Measurements from ENCODE around the gene MMP24OS.
"Not testable (repeated sequence)": the region's sequence is repeated elsewhere in the genome, so short reads cannot be mapped to it uniquely, and the experiment has no call there.

MMP24OS gene

GRCh38 chr20:35317416-35318210 is 39.7 kb upstream of the MMP24OS start:
- Histone ChIP-seq H3K4me3 (ENCODE audit: low read depth, low read length) (no peak overlapping the region), H3K9me3 (ENCODE audit: control insufficient read depth, insufficient read depth, low read length) (no peaks in the 10 kb centered on the region), H3K4me1 (ENCODE audit: control insufficient read depth, insufficient read depth, low read length) (peaks cover 25% of the 10 kb centered on the region), H3K9ac (ENCODE audit: low read depth, low read length) (no peak overlapping the region), H3K27ac (ENCODE audit: low read depth, low read length) (no peak overlapping the region), H3K36me3 (ENCODE audit: control insufficient read depth, insufficient read depth, low read length) (0 out of 2 replicates have a peak, but pooled peaks cover 4% of the 10 kb centered on the region), H3K27me3 (ENCODE audit: control insufficient read depth, insufficient read depth, low read length) (no peaks in the 10 kb centered on the region)

GRCh38 chr20:35316086-35316485 is 38.2 kb upstream of the MMP24OS start:
- Histone ChIP-seq H3K9me3 (ENCODE audit: control insufficient read depth, insufficient read depth, low read length) (no peaks in the 10 kb centered on the region), H3K36me3 (ENCODE audit: control insufficient read depth, insufficient read depth, low read length) (0 out of 2 replicates have a peak, but pooled peaks cover 4% of the 10 kb centered on the region), H3K4me1 (ENCODE audit: control insufficient read depth, insufficient read depth, low read length) (peaks cover 36% of the 10 kb centered on the region), H3K27ac (ENCODE audit: low read depth, low read length) (no peak overlapping the region), H3K9ac (ENCODE audit: low read depth, low read length) (no peak overlapping the region), H3K27me3 (ENCODE audit: control insufficient read depth, insufficient read depth, low read length) (no peaks in the 10 kb centered on the region), H3K4me3 (ENCODE audit: low read depth, low read length) (no peak overlapping the region)

GRCh38 chr20:35315632-35316020 is 37.7 kb upstream of the MMP24OS start:
- H3K36me3 ChIP-seq (ENCODE audit: control insufficient read depth, insufficient read depth, low read length); H3K27ac ChIP-seq (ENCODE audit: low read depth, low read length); H3K27me3 ChIP-seq (ENCODE audit: control insufficient read depth, insufficient read depth, low read length); H3K9ac ChIP-seq (ENCODE audit: low read depth, low read length); H3K4me3 ChIP-seq (ENCODE audit: low read depth, low read length); H3K9me3 ChIP-seq (ENCODE audit: control insufficient read depth, insufficient read depth, low read length): not testable (repeated sequence)
- peaks cover 31% of the 10 kb centered on the region for H3K4me1 ChIP-seq (ENCODE audit: control insufficient read depth, insufficient read depth, low read length)

DNA sequence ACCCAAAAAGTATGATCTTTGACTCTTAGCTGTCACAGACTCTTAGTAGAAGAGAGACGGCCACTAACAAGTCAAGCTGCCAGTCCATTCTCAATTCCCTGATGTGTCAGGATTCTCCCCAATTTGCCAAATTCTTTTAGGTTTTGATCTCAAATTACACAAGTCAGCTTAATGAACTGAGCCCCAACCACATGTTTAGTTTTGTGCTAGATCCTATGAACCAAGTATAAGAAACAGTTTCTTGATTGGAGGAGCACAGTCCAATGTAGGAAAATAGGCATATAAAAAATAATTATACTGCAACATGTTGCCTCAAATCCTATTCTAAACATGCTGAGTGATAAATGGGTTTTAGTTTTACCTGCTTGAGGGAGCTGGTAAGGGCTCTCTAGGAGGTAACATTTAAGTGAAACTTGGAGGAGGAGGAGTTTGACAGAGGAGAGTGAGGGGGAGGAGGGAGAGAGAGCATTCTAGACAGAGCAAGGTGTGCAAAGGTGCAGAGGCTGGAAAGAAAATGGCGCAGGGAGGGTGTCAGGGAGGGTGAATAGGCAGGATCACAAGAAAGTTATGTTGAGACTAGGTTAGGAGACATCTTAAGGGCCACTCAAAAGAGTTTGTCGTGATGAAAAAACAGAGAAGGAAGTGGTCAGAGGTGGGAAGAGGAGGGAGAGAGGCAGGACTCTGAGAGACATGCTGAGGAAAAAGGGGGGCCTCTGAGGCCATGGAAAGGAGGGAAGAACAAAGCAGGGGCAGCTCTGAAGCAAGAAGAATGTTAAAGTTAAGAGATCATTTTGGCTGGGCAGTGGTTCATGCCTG is 37.1 kb upstream of the MMP24OS start:
- no peak overlapping the region for H3K27ac ChIP-seq (ENCODE audit: low read depth, low read length)
- H3K9ac ChIP-seq (ENCODE audit: low read depth, low read length) = no peak overlapping the region
- H3K9me3 ChIP-seq (ENCODE audit: control insufficient read depth, insufficient read depth, low read length) = no peaks in the 10 kb centered on the region
- H3K4me1 ChIP-seq (ENCODE audit: control insufficient read depth, insufficient read depth, low read length) = peaks cover 25% of the 10 kb centered on the region
- no peak overlapping the region for H3K4me3 ChIP-seq (ENCODE audit: low read depth, low read length)
- no peaks in the 10 kb centered on the region for H3K27me3 ChIP-seq (ENCODE audit: control insufficient read depth, insufficient read depth, low read length)
- H3K36me3 ChIP-seq (ENCODE audit: control insufficient read depth, insufficient read depth, low read length) = 0 out of 2 replicates have a peak, but pooled peaks cover 4% of the 10 kb centered on the region

DNA sequence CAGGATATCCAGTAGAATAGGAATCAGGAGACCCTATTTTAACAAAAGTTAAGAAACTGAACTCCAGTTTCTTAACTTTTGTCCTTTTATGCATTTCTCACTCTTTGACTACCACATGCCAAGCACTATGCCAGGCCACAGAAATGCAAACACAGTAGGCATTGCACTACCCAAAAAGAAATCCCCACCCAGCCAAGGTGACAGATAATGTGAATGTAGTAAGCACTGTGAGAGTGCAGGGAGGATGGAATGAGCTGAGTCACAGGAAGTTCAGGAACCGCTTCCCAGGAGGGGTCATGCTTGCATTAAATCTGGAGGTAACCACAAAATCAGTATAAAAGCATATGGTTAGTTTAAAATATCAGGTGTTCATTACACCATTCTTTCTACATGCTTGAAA is 34.4 kb upstream of the MMP24OS start:
- Histone ChIP-seq H3K9me3 (ENCODE audit: control insufficient read depth, insufficient read depth, low read length) (no peaks in the 10 kb centered on the region), H3K27me3 (ENCODE audit: control insufficient read depth, insufficient read depth, low read length) (no peaks in the 10 kb centered on the region), H3K36me3 (ENCODE audit: control insufficient read depth, insufficient read depth, low read length) (peaks cover 9% of the 10 kb centered on the region; the same call in 1 of the 2 replicates), H3K27ac (ENCODE audit: low read depth, low read length) (peak overlapping the region; percentile 75), H3K4me1 (ENCODE audit: control insufficient read depth, insufficient read depth, low read length) (peaks cover 21% of the 10 kb centered on the region), H3K4me3 (ENCODE audit: low read depth, low read length) (no peak overlapping the region), H3K9ac (ENCODE audit: low read depth, low read length) (no peak overlapping the region; the same call in 1 of the 2 replicates)

DNA sequence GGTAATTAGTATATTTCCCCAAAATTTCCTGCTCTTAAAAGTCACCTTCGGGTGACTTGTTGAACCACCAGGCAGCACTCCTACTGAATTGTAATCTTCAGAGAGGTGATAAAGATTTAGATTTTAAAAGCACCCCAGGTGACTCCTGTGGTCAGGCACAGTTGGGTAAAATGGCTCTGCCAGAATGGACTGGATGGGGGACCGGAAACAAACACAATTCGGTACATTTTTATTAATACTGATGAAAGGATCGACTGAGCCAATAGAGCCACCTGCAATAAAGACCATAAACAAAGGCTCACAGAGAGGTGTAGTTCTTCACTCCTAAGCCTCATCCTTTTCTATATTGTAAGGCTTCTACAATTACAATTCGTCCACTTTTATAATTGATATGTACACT is 33.9 kb upstream of the MMP24OS start:
- Histone ChIP-seq H3K27ac (ENCODE audit: low read depth, low read length) (peak overlapping the region; percentile 75), H3K4me3 (ENCODE audit: low read depth, low read length) (no peak overlapping the region), H3K9ac (ENCODE audit: low read depth, low read length) (no peak overlapping the region; the same call in 1 of the 2 replicates)

DNA sequence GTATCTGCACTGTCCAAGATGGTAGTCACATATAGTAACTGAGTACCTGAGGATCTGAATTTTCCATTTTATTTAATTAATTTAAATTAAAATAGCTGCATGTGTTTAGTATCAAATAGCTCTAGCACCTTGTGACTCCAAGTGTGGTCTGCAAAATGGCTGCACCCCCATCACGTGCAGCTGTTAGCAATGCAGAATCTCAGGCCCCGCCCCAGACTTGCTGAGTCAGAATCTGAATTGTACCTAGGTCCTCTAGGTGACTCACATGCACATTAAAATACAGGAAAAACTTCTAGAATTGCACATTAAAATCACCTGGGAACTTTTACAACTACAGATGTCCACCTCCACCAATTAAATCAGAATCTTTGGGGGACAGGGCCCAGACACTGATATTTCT is 33.5 kb upstream of the MMP24OS start:
- H3K9ac ChIP-seq (ENCODE audit: low read depth, low read length) = no peak overlapping the region
- H3K27me3 ChIP-seq (ENCODE audit: control insufficient read depth, insufficient read depth, low read length) = no peaks in the 10 kb centered on the region
- H3K36me3 ChIP-seq (ENCODE audit: control insufficient read depth, insufficient read depth, low read length) = peaks cover 9% of the 10 kb centered on the region; the same call in 1 of the 2 replicates
- H3K9me3 ChIP-seq (ENCODE audit: control insufficient read depth, insufficient read depth, low read length) = no peaks in the 10 kb centered on the region
- H3K27ac ChIP-seq (ENCODE audit: low read depth, low read length) = peak overlapping the region; percentile 75
- peaks cover 28% of the 10 kb centered on the region for H3K4me1 ChIP-seq (ENCODE audit: control insufficient read depth, insufficient read depth, low read length)
- no peak overlapping the region for H3K4me3 ChIP-seq (ENCODE audit: low read depth, low read length)

More for the DNA sequence above, 33.9 kb upstream of the MMP24OS start:
- no peaks in the 10 kb centered on the region for H3K27me3 ChIP-seq (ENCODE audit: control insufficient read depth, insufficient read depth, low read length)
- peaks cover 9% of the 10 kb centered on the region; the same call in 1 of the 2 replicates for H3K36me3 ChIP-seq (ENCODE audit: control insufficient read depth, insufficient read depth, low read length)
- H3K9me3 ChIP-seq (ENCODE audit: control insufficient read depth, insufficient read depth, low read length) = no peaks in the 10 kb centered on the region
- H3K4me1 ChIP-seq (ENCODE audit: control insufficient read depth, insufficient read depth, low read length) = peaks cover 25% of the 10 kb centered on the region

DNA sequence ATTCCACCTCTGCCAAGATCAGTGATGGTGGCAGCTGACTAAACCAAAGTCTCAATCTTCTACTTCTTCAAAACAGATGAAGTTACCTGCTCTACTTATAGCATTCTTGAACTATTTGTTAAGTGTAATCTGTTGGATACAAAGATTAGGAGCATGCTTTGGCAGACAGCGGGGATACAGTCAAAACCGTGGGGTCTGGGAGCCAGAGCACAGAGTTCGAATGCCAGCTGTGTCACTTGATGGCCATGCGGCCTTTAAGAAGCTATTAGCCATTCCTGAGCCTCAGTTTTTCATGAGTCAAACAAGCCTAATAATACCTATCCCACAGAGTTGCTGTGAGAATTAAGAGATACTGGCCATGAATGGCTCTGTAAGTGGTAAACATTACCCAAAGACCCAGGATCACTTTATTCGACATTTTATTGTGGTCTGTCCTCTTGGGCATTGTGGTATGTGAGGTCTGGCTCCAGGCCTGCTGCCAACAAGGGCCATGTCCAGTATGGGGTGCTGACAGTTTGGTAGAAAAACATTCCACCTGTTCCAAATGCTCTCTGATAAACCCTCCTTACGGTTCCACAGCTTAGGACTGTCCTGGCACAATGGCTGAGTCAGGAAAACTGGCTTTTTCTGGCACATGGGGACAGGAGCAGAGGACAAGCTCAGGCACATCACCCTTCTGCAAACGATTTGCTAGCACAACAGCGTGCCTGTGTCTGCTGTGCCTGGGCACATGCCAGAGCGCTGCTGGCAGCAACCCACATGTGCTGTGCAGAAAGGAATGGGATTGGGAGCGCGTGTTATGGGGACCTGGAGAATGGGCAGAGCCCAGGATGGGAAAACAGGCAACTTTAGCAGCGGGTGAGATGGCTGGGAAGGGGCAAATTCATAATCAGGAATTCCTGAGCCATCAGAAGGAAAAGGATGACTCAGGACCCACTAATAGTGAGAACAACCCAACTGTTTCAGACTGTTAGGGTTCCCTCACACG is 30.0 kb upstream of the MMP24OS start:
- Histone ChIP-seq H3K27me3 (ENCODE audit: control insufficient read depth, insufficient read depth, low read length) (no peaks in the 10 kb centered on the region), H3K9ac (ENCODE audit: low read depth, low read length) (no peak overlapping the region), H3K27ac (ENCODE audit: low read depth, low read length) (no peak overlapping the region), H3K36me3 (ENCODE audit: control insufficient read depth, insufficient read depth, low read length) (peaks cover 7% of the 10 kb centered on the region), H3K4me1 (ENCODE audit: control insufficient read depth, insufficient read depth, low read length) (peaks cover 27% of the 10 kb centered on the region), H3K9me3 (ENCODE audit: control insufficient read depth, insufficient read depth, low read length) (no peaks in the 10 kb centered on the region), H3K4me3 (ENCODE audit: low read depth, low read length) (no peak overlapping the region)

- Histone ChIP-seq H3K27me3 (ENCODE audit: control insufficient read depth, insufficient read depth, low read length) (no peaks in the 10 kb centered on the region), H3K4me3 (ENCODE audit: low read depth, low read length) (no peak overlapping the region), H3K27ac (ENCODE audit: low read depth, low read length) (peak overlapping the region; percentile 43), H3K36me3 (ENCODE audit: control insufficient read depth, insufficient read depth, low read length) (peaks cover 7% of the 10 kb centered on the region), H3K9me3 (ENCODE audit: control insufficient read depth, insufficient read depth, low read length) (no peaks in the 10 kb centered on the region), H3K4me1 (ENCODE audit: control insufficient read depth, insufficient read depth, low read length) (peaks cover 18% of the 10 kb centered on the region), H3K9ac (ENCODE audit: low read depth, low read length) (no peak overlapping the region)
Observed at GRCh38 chr20:35306931-35307517, 29.1 kb upstream of the MMP24OS start.

Data from HUES48 (cell line).